Measurements from ENCODE around the gene GREB1L.

The GREB1L gene

DNA sequence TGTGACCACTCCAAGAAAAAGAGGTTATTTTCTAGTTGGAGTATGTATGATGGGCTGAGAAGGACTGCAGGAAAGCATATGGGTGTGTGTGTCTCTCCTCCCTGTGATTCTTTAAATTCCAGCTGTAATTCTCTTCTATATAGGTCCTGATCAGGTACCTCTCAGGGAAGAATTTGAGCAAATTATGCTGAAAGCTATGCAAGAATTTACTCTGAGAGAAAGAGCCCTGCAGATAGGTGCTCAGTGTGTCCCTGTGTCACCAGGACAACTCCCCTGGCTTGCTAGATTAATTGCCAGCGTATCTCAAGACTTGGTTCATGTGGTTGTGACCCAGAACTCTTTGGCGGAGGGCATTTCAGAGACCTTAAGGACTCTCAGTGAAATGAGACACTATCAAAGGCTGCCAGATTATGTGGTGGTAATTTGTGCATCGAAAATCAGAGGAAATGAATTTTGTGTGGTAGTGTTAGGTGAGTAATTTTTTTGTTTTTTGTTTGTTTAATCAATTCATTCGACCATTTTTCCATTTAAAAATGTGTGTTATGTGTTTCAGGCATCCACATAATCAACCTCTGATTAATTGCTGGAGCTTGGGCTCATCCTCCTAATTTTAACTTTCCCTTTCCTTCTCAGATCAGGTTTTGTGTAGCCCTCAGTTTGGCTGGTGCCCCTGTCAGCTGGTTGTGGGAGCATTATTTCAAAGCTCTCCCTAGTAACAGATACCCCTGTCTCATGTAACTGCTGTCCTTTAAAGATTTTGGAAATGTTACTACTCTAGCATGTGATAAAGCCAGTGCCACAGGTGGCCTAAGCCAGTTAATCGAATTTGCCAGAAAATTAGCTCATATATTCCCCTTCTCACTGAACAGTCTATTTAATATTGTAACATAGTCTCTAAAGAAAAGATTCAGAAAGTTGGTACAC is 207.6 kb downstream of the GREB1L start:
- no peak for TF ChIP-seq POLR2AphosphoS5 (IDR thresholded peaks at IDR 0.05; ENCODE audit: low read depth)
- TF ChIP-seq, protein P1, sequence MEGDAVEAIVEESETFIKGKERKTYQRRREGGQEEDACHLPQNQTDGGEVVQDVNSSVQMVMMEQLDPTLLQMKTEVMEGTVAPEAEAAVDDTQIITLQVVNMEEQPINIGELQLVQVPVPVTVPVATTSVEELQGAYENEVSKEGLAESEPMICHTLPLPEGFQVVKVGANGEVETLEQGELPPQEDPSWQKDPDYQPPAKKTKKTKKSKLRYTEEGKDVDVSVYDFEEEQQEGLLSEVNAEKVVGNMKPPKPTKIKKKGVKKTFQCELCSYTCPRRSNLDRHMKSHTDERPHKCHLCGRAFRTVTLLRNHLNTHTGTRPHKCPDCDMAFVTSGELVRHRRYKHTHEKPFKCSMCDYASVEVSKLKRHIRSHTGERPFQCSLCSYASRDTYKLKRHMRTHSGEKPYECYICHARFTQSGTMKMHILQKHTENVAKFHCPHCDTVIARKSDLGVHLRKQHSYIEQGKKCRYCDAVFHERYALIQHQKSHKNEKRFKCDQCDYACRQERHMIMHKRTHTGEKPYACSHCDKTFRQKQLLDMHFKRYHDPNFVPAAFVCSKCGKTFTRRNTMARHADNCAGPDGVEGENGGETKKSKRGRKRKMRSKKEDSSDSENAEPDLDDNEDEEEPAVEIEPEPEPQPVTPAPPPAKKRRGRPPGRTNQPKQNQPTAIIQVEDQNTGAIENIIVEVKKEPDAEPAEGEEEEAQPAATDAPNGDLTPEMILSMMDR (IDR thresholded peaks at IDR 0.05; ENCODE audit: insufficient read depth, low read length): no peak
- TF ChIP-seq GABPA (IDR thresholded peaks at IDR 0.05; ENCODE audit: low read depth): no peak
- TF ChIP-seq, protein P2, sequence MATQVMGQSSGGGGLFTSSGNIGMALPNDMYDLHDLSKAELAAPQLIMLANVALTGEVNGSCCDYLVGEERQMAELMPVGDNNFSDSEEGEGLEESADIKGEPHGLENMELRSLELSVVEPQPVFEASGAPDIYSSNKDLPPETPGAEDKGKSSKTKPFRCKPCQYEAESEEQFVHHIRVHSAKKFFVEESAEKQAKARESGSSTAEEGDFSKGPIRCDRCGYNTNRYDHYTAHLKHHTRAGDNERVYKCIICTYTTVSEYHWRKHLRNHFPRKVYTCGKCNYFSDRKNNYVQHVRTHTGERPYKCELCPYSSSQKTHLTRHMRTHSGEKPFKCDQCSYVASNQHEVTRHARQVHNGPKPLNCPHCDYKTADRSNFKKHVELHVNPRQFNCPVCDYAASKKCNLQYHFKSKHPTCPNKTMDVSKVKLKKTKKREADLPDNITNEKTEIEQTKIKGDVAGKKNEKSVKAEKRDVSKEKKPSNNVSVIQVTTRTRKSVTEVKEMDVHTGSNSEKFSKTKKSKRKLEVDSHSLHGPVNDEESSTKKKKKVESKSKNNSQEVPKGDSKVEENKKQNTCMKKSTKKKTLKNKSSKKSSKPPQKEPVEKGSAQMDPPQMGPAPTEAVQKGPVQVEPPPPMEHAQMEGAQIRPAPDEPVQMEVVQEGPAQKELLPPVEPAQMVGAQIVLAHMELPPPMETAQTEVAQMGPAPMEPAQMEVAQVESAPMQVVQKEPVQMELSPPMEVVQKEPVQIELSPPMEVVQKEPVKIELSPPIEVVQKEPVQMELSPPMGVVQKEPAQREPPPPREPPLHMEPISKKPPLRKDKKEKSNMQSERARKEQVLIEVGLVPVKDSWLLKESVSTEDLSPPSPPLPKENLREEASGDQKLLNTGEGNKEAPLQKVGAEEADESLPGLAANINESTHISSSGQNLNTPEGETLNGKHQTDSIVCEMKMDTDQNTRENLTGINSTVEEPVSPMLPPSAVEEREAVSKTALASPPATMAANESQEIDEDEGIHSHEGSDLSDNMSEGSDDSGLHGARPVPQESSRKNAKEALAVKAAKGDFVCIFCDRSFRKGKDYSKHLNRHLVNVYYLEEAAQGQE (IDR thresholded peaks at IDR 0.05; ENCODE audit: insufficient replicate concordance, low read depth): no peak
- no peak for TF ChIP-seq SPI1 (IDR thresholded peaks at IDR 0.05; ENCODE audit: borderline replicate concordance, low read depth)
- no peak for DNase-seq (ENCODE audit: low read depth in 1 of 2, low spot score in 1 of 2)
- no peak overlapping the region for H3K27ac ChIP-seq (replicated peaks)
- H3K4me3 ChIP-seq (replicated peaks; ENCODE audit: insufficient read depth, low read length): no peak overlapping the region
- H3K27me3 ChIP-seq (ENCODE audit: insufficient read depth, poor library complexity, severe bottlenecking): peaks cover 18% of the 10 kb centered on the region

DNA sequence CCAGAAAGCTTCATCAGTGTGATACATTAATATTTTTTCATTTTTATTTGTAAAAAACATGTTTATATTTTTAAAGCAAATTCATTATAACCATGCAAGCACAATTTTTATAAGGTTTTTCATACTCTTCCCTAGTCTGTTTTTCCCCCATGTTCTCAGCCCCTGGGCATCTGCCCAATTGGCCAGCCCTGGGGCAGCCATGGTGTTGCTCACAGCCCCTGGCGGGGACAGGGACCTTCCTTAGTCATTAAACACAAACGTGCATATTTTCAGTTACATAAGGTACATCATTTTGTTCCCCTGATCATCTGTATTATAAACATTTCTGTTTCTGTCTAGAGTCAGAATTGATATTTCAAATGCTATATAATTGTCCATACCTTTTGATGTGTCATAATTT is 208.5 kb downstream of the GREB1L start:
- DNase-seq (ENCODE audit: low read depth in 1 of 2, low spot score in 1 of 2): no peak
- H3K4me3 ChIP-seq (replicated peaks; ENCODE audit: insufficient read depth, low read length): no peak overlapping the region
- H3K27ac ChIP-seq (replicated peaks): no peak overlapping the region
- TF ChIP-seq POLR2AphosphoS5 (IDR thresholded peaks at IDR 0.05; ENCODE audit: low read depth): no peak
- TF ChIP-seq, protein P2 (IDR thresholded peaks at IDR 0.05; ENCODE audit: insufficient replicate concordance, low read depth): no peak
- no peak for TF ChIP-seq GABPA (IDR thresholded peaks at IDR 0.05; ENCODE audit: low read depth)
- TF ChIP-seq SPI1 (IDR thresholded peaks at IDR 0.05; ENCODE audit: borderline replicate concordance, low read depth): no peak
- peaks cover 18% of the 10 kb centered on the region for H3K27me3 ChIP-seq (ENCODE audit: insufficient read depth, poor library complexity, severe bottlenecking)

DNA sequence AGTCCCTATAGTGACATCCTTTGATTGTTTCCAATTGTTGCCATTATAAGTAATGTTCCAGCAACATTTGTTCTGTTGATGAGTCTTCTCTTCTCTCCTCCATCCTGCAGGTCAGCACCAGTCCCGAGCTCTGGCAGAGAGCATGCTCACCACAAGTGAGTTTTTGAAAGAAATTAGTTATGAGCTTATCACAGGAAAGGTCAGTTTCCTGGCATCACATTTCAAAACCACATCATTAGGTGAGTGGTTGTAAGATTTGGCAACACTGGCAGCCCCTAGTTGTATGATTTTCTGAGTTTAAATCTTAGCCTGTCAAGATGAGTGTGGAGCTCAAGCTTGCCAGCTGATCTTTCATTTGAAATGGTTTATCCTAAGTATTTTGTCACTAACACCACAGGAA is 208.9 kb downstream of the GREB1L start:
- DNase-seq (ENCODE audit: low read depth in 1 of 2, low spot score in 1 of 2): no peak
- TF ChIP-seq GABPA (IDR thresholded peaks at IDR 0.05; ENCODE audit: low read depth): no peak
- TF ChIP-seq SPI1 (IDR thresholded peaks at IDR 0.05; ENCODE audit: borderline replicate concordance, low read depth): no peak
- TF ChIP-seq, protein P2 (IDR thresholded peaks at IDR 0.05; ENCODE audit: insufficient replicate concordance, low read depth): no peak
- Histone ChIP-seq H3K4me3 (replicated peaks; ENCODE audit: insufficient read depth, low read length) (no peak overlapping the region), H3K27ac (replicated peaks) (no peak overlapping the region), H3K27me3 (ENCODE audit: insufficient read depth, poor library complexity, severe bottlenecking) (peaks cover 18% of the 10 kb centered on the region)

DNA sequence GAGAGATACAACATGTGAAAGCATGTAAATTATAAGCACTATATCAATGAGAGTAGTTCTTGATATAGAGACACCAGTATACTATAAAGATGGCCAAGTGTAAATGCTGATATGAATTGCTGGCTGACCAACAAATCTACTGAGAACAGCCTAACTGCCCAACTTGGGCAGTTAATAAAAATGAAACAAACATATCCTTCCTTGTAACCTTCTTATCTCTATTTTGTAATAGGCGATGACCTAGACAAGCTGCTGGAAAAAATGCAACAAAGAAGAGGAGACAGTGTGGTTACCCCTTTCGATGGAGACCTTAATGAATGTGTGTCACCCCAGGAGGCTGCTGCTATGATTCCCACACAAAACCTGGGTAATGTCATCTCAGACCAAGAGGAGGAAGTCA is 209.8 kb downstream of the GREB1L start:
- Histone ChIP-seq H3K4me3 (replicated peaks; ENCODE audit: insufficient read depth, low read length) (no peak overlapping the region), H3K27me3 (ENCODE audit: insufficient read depth, poor library complexity, severe bottlenecking) (peaks cover 18% of the 10 kb centered on the region), H3K27ac (replicated peaks) (no peak overlapping the region)
- no peak for TF ChIP-seq POLR2AphosphoS5 (IDR thresholded peaks at IDR 0.05; ENCODE audit: low read depth)
- TF ChIP-seq, protein P1 (IDR thresholded peaks at IDR 0.05; ENCODE audit: insufficient read depth, low read length): no peak
- TF ChIP-seq, protein P2 (IDR thresholded peaks at IDR 0.05; ENCODE audit: insufficient replicate concordance, low read depth): no peak
- TF ChIP-seq GABPA (IDR thresholded peaks at IDR 0.05; ENCODE audit: low read depth): no peak
- TF ChIP-seq SPI1 (IDR thresholded peaks at IDR 0.05; ENCODE audit: borderline replicate concordance, low read depth): no peak
- DNase-seq (ENCODE audit: low read depth in 1 of 2, low spot score in 1 of 2): no peak

All from HL-60 (cell line).